HepG2 (cell line): ENCODE results near the gene SLC35B2. TPM values are rescaled to one million over a fixed set of nuclear protein-coding genes. Genes with fewer than 3 reads are reported as not detected.

Experiments used
- ATF2 ChIP-seq: sonication (generic); formaldehyde crosslinking; IDR thresholded peaks from 2 replicates; pipeline ENCODE4 v1.4.0; 2020; ENCODE audit warnings: missing genetic modification reagents
- BORCS8-MEF2B ChIP-seq: sonication (generic); formaldehyde crosslinking; IDR thresholded peaks from 2 replicates; pipeline ENCODE4 v1.8.0; 2022; ENCODE audit warnings: mild to moderate bottlenecking, missing genetic modification reagents
- GABPB1 ChIP-seq: IDR thresholded peaks from 2 replicates; pipeline ENCODE4 v1.6.1; 2016; ENCODE audit warnings: mild to moderate bottlenecking, missing genetic modification reagents, moderate library complexity, missing compliant biosample characterization
- HNF4G ChIP-seq, 2 experiments: sonication (generic) in 1 of 2; formaldehyde crosslinking in 1 of 2; IDR thresholded peaks; 2 replicates each; pipeline versions ENCODE4 v1.4.0 to v1.6.1; 2011 to 2020; ENCODE audit warnings: borderline replicate concordance in 2 of 2, low read depth in 2 of 2, mild to moderate bottlenecking in 2 of 2, low read length in 1 of 2, missing genetic modification reagents in 1 of 2, moderate library complexity in 1 of 2
- HNRNPL ChIP-seq: fragments of 200-400 bp; formaldehyde crosslinking; IDR thresholded peaks from 2 replicates; pipeline ENCODE4 v1.6.1; 2017; ENCODE audit warnings: mild to moderate bottlenecking, low read depth, low read length
- IKZF4 ChIP-seq: sonication (generic); formaldehyde crosslinking; IDR thresholded peaks from 2 replicates; pipeline ENCODE4 v1.5.1; 2020; ENCODE audit warnings: borderline replicate concordance, mild to moderate bottlenecking, low read depth, missing genetic modification reagents; ENCODE audit errors: not compliant biosample characterization
- NFRKB ChIP-seq: fragments of 450-650 bp; IDR thresholded peaks from 2 replicates; pipeline ENCODE4 v1.6.1; 2017
- RCOR2 ChIP-seq: IDR thresholded peaks from 2 replicates; pipeline ENCODE4 v1.6.1; 2016; ENCODE audit warnings: missing biosample characterization, missing genetic modification reagents
- SIX4 ChIP-seq: sonication (generic); formaldehyde crosslinking; IDR thresholded peaks from 2 replicates; pipeline ENCODE4 v1.4.0; 2020; ENCODE audit warnings: missing genetic modification reagents
- THAP9 ChIP-seq: sonication (generic); formaldehyde crosslinking; IDR thresholded peaks from 2 replicates; pipeline ENCODE4; 2020; ENCODE audit warnings: missing genetic modification reagents, mild to moderate bottlenecking, borderline replicate concordance
- YEATS4 ChIP-seq: sonication (generic); formaldehyde crosslinking; IDR thresholded peaks from 2 replicates; pipeline ENCODE4 v1.4.0; 2020; ENCODE audit warnings: missing genetic modification reagents, borderline replicate concordance
- YY1 ChIP-seq: IDR thresholded peaks from 2 replicates; pipeline ENCODE4 v1.6.1; 2011; ENCODE audit warnings: low read length, low read depth, moderate library complexity, mild to moderate bottlenecking; ENCODE audit not compliant: insufficient read depth, insufficient replicate concordance
- ZBTB21 ChIP-seq: sonication (generic); formaldehyde crosslinking; IDR thresholded peaks from 2 replicates; pipeline ENCODE4 v1.4.0; 2020; ENCODE audit warnings: missing genetic modification reagents
- ZBTB3 ChIP-seq: sonication (generic); formaldehyde crosslinking; IDR thresholded peaks from 2 replicates; pipeline ENCODE4 v1.4.0; 2020; ENCODE audit warnings: low read depth, mild to moderate bottlenecking, moderate library complexity, missing genetic modification reagents, borderline replicate concordance
- ZEB1 ChIP-seq: IDR thresholded peaks from 2 replicates; pipeline ENCODE4 v1.6.1; 2012; ENCODE audit warnings: mild to moderate bottlenecking, low read depth, inconsistent platforms; ENCODE audit not compliant: insufficient replicate concordance
- ZFP41 ChIP-seq: sonication (generic); formaldehyde crosslinking; IDR thresholded peaks from 2 replicates; pipeline ENCODE4 v1.4.0; 2020; ENCODE audit warnings: mild to moderate bottlenecking, missing genetic modification reagents, borderline replicate concordance
- ZNF205 ChIP-seq: IDR thresholded peaks from 2 replicates; pipeline ENCODE4 v1.6.1; 2018; ENCODE audit warnings: missing biosample characterization, missing genetic modification reagents
- ZNF230 ChIP-seq: sonication (generic); formaldehyde crosslinking; IDR thresholded peaks from 2 replicates; pipeline ENCODE4 v1.4.0; 2020; ENCODE audit warnings: mild to moderate bottlenecking, missing genetic modification reagents
- ZNF446 ChIP-seq: sonication (generic); formaldehyde crosslinking; IDR thresholded peaks from 2 replicates; pipeline ENCODE4 v1.5.0; 2020; ENCODE audit warnings: mild to moderate bottlenecking, missing genetic modification reagents
- ZNF598 ChIP-seq: sonication (generic); formaldehyde crosslinking; IDR thresholded peaks from 2 replicates; pipeline ENCODE4 v1.5.1; 2020; ENCODE audit warnings: mild to moderate bottlenecking, missing genetic modification reagents, borderline replicate concordance
- ZNF619 ChIP-seq: sonication (generic); formaldehyde crosslinking; IDR thresholded peaks from 2 replicates; pipeline ENCODE4 v1.4.0; 2020; ENCODE audit warnings: mild to moderate bottlenecking, missing genetic modification reagents
- ZNF75D ChIP-seq: sonication (generic); formaldehyde crosslinking; IDR thresholded peaks from 2 replicates; pipeline ENCODE4 v1.8.1; 2023; ENCODE audit warnings: missing genetic modification reagents, mild to moderate bottlenecking, borderline replicate concordance
- ZNF782 ChIP-seq: sonication (generic); formaldehyde crosslinking; IDR thresholded peaks from 2 replicates; pipeline ENCODE4 v1.4.0; 2020; ENCODE audit warnings: missing genetic modification reagents, mild to moderate bottlenecking, borderline replicate concordance
- ZNF841 ChIP-seq: sonication (generic); formaldehyde crosslinking; IDR thresholded peaks from 2 replicates; pipeline ENCODE4 v1.8.1; 2023; ENCODE audit warnings: missing genetic modification reagents, borderline replicate concordance
- ZSCAN30 ChIP-seq: sonication (generic); formaldehyde crosslinking; IDR thresholded peaks from 2 replicates; pipeline ENCODE4 v1.5.0; 2020; ENCODE audit warnings: mild to moderate bottlenecking, missing genetic modification reagents
- polyA plus RNA-seq, 8 experiments: library from polyadenylated mRNA; depleted of rRNA in 3 of 8; stranded (reverse) in 7 of 8; unstranded in 1 of 8; fragments of >200 nt; fragmentation: Illumina TruSeq in 4 of 8; extraction: Trizol in 4 of 8; gene quantifications; 2 replicates each; pipeline versions ENCODE4 v1.2.1 to v1.2.3, GENCODE V29; 2011 to 2016; ENCODE audit warnings: low read depth in 4 of 8, missing spikeins in 1 of 8, mixed read lengths in 1 of 8; ENCODE audit not compliant: insufficient read depth in 1 of 8
- total RNA-seq, 5 experiments: library from RNA; depleted of rRNA; stranded (reverse); fragments of >200 nt; fragmentation: Illumina TruSeq; extraction: Trizol; gene quantifications; 2 replicates each; pipeline ENCODE4 v1.2.3, GENCODE V29; 2016; ENCODE audit warnings: low read depth in 1 of 5

Gene SLC35B2
- total and polyA plus RNA-seq, 2 of the 13 experiments (the other 11 are each of a cell fraction or from before 2014, with no cell fraction given), result 61.1 to 148 TPM

GRCh38 chr6:44247338-44248302, 9.7 kb downstream of the SLC35B2 start (continued):
- peak; percentile 20 for TF ChIP-seq IKZF4 (CRISPR knock-in tag)
- no peak for TF ChIP-seq RCOR2 (CRISPR knock-in tag)
- TF ChIP-seq ZNF75D (CRISPR knock-in tag), result 0 out of 2 replicates have a peak, but pooled peaks have one; percentile 65
- peak; percentile 15; the same call in 1 of the 2 replicates for TF ChIP-seq ZNF782 (CRISPR knock-in tag)
- peak; percentile 54; the same call in 1 of the 2 replicates for TF ChIP-seq ZNF230 (CRISPR knock-in tag)
- 0 out of 2 replicates have a peak, but pooled peaks have one; percentile 19 for TF ChIP-seq ATF2
- TF ChIP-seq SIX4 (CRISPR knock-in tag), result no peak
- TF ChIP-seq HNRNPL, result 0 out of 2 replicates have a peak, but pooled peaks have one; percentile 63
- TF ChIP-seq THAP9 (CRISPR knock-in tag), result peak; percentile 34; the same call in 1 of the 2 replicates
- no peak for TF ChIP-seq NFRKB
- TF ChIP-seq ZBTB21 (CRISPR knock-in tag), result no peak
- TF ChIP-seq ZNF446 (CRISPR knock-in tag), result 0 out of 2 replicates have a peak, but pooled peaks have one; percentile 25
- TF ChIP-seq YEATS4 (CRISPR knock-in tag), result peak; percentile 74; the same call in 1 of the 2 replicates
- TF ChIP-seq YY1, result peak; percentile 91
- 0 out of 2 replicates have a peak, but pooled peaks have one; percentile 41 for TF ChIP-seq ZFP41 (CRISPR knock-in tag)
- TF ChIP-seq GABPB1 (CRISPR knock-in tag), result peak; percentile 91; the same call in 1 of the 2 replicates
- TF ChIP-seq ZNF598 (CRISPR knock-in tag), result no peak; the same call in 1 of the 2 replicates
- no peak for TF ChIP-seq ZNF619
- 0 out of 2 replicates have a peak, but pooled peaks have one; percentile 12 for TF ChIP-seq ZNF205
- no peak for TF ChIP-seq ZBTB3 (CRISPR knock-in tag)
- no peak; the same call in 1 of the 2 replicates for TF ChIP-seq BORCS8-MEF2B
- TF ChIP-seq HNF4G (IDR thresholded peaks at IDR 0.05; ENCODE audit: borderline replicate concordance, low read depth, low read length), result no peak
- TF ChIP-seq HNF4G (CRISPR knock-in tag; IDR thresholded peaks at IDR 0.05; ENCODE audit: borderline replicate concordance, low read depth), result no peak; the same call in 1 of the 2 replicates
- no peak for TF ChIP-seq ZEB1
- no peak for TF ChIP-seq ZNF841
- peak; percentile 74 for TF ChIP-seq ZSCAN30 (CRISPR knock-in tag)
